T1000 (cell line): ENCODE data around the gene TMEM161A.

Source experiments
- DNase-seq: peaks from one replicate; lab custom pipeline; 2025; ENCODE audit warnings: mixed read lengths; lab: John Stamatoyannopoulos, UW

The TMEM161A gene

GRCh38 chr19:19096641-19097627 is 41.3 kb downstream of the TMEM161A start:
- DNase-seq, result no peak

GRCh38 chr19:19095691-19096090 is 42.6 kb downstream of the TMEM161A start:
- DNase-seq, result no peak

- no peak for DNase-seq
Measured at GRCh38 chr19:19094513-19094912, 43.8 kb downstream of the TMEM161A start.

- no peak for DNase-seq
Measured at GRCh38 chr19:19087676-19088075, 50.6 kb downstream of the TMEM161A start.

GRCh38 chr19:19083413-19084178 is 54.7 kb downstream of the TMEM161A start:
- no peak for DNase-seq

- DNase-seq, result no peak
Measured at GRCh38 chr19:19081642-19082151, 56.6 kb downstream of the TMEM161A start.

GRCh38 chr19:19079571-19079970 is 58.7 kb downstream of the TMEM161A start:
- DNase-seq, result no peak

GRCh38 chr19:19078801-19079200 is 59.5 kb downstream of the TMEM161A start:
- DNase-seq, result no peak

GRCh38 chr19:19077103-19077502 is 61.2 kb downstream of the TMEM161A start:
- DNase-seq, result no peak

GRCh38 chr19:19076476-19076875 is 61.8 kb downstream of the TMEM161A start:
- no peak for DNase-seq

GRCh38 chr19:19075126-19075525 is 63.2 kb downstream of the TMEM161A start:
- no peak for DNase-seq

GRCh38 chr19:19074196-19074882 is 63.9 kb downstream of the TMEM161A start:
- DNase-seq, result no peak

- no peak for DNase-seq
Measured at GRCh38 chr19:19071897-19072296, 66.4 kb downstream of the TMEM161A start.
